ENCODE data around the gene KCNK3.

KCNK3 gene

GRCh38 chr2:26752656-26753055 is 60.1 kb downstream of the KCNK3 start:
- no peak overlapping the region for H3K4me2 ChIP-seq (ENCODE audit: low read length, poor library complexity, severe bottlenecking)
- H3K9ac ChIP-seq (ENCODE audit: low read length), result no peak overlapping the region
- H2BK120ac ChIP-seq (ENCODE audit: low read depth, low read length), result no peak overlapping the region
- H3K23ac ChIP-seq (ENCODE audit: low read length in 2 of 2), result no peak overlapping the region
- no peak overlapping the region for H3K18ac ChIP-seq (ENCODE audit: low read depth in 1 of 2, low read length in 2 of 2)
- no peak overlapping the region for H3K27ac ChIP-seq (ENCODE audit: low read length, poor library complexity, severe bottlenecking)
- DNase-seq, result no peak
- H3K27me3 ChIP-seq (ENCODE audit: control insufficient read depth in 1 of 2, insufficient read depth in 1 of 2, low read length in 2 of 2), result no peaks in the 10 kb centered on the region
- no peak overlapping the region for H4K8ac ChIP-seq (ENCODE audit: low read length)
- no peak overlapping the region for H3K4ac ChIP-seq (ENCODE audit: low read depth in 1 of 2, low read length in 2 of 2)
- H3K36me3 ChIP-seq (ENCODE audit: control insufficient read depth in 1 of 2, insufficient read depth in 2 of 2, low read depth in 1 of 2, low read length in 2 of 2), result no peaks in the 10 kb centered on the region
- H2AK5ac ChIP-seq (ENCODE audit: low read length, severe bottlenecking), result peak overlapping the region; percentile 70
- no peak overlapping the region for H2BK12ac ChIP-seq (ENCODE audit: low read length in 2 of 2)
- peaks cover 8% of the 10 kb centered on the region for H3K4me1 ChIP-seq (ENCODE audit: control insufficient read depth, insufficient read depth, low read depth, low read length)
- no peak overlapping the region for H2AFZ ChIP-seq (ENCODE audit: low read depth, low read length)
- H3K14ac ChIP-seq (ENCODE audit: low read length in 2 of 2), result no peak overlapping the region
- no peaks in the 10 kb centered on the region for H3K9me3 ChIP-seq (ENCODE audit: control insufficient read depth, low read length)
- 71% methylated on average over 2 of the region's 3 CpGs for WGBS
- no peak overlapping the region for H2BK5ac ChIP-seq (ENCODE audit: low read depth, low read length, poor library complexity, severe bottlenecking)
- H3K4me3 ChIP-seq (ENCODE audit: insufficient read depth in 1 of 2, low read depth in 1 of 2, low read length in 2 of 2), result no peak overlapping the region
- no peak overlapping the region for H4K91ac ChIP-seq (ENCODE audit: low read length)
- no peak overlapping the region for H2BK15ac ChIP-seq (ENCODE audit: low read depth, poor library complexity, severe bottlenecking)
- H3K79me1 ChIP-seq (replicated peaks; ENCODE audit: low read length, poor library complexity, severe bottlenecking), result no peaks in the 10 kb centered on the region

- peaks cover 15% of the 10 kb centered on the region for H3K4me1 ChIP-seq (ENCODE audit: control insufficient read depth, insufficient read depth, low read depth, low read length)
- H3K23ac ChIP-seq (ENCODE audit: low read length in 2 of 2), result no peak overlapping the region
These were observed 62.0 kb downstream of the KCNK3 start for GRCh38 chr2:26754539-26754938.

DNA sequence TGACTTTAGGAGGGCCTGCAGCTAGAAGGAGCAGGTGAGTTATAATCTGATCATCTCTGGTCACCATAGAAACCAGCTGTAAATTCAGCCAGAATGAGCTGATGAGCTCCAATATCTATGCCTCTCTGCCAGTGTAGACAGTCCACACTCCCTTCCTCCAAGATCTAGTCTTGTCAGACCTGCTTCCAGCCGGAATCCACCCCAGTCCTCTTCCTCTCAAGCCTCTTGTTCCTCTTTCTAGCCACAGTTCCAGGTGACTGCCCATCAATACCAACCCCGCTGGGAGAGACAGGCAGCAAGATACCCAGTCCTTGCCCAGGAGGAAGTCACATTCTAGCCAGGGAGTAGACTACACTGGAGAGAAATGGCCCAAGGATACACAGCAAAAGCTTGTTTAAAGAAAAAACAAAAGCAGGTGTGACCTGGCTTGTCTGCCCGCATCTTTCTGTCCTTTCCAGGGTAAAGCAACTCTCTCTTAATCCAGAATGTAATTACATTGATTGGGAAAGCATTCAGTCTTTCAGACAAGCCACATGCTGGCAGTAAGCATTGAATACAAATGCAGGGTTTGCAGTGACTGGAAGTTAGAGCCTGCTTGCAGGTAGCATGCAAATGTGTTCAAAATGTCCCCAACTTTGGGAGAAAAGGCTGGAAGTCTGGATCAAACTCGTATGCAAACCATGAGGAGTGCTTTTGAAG is 62.6 kb downstream of the KCNK3 start:
- no peak overlapping the region for H2BK120ac ChIP-seq (ENCODE audit: low read depth, low read length)

More at GRCh38 chr2:26754539-26754938, 62.0 kb downstream of the KCNK3 start:
- Histone ChIP-seq H2BK12ac (ENCODE audit: low read length in 2 of 2) (peak overlapping the region in 1 of 2 experiments; percentile 80), H2BK5ac (ENCODE audit: low read depth, low read length, poor library complexity, severe bottlenecking) (no peak overlapping the region), H3K79me1 (replicated peaks; ENCODE audit: low read length, poor library complexity, severe bottlenecking) (no peaks in the 10 kb centered on the region), H3K18ac (ENCODE audit: low read depth in 1 of 2, low read length in 2 of 2) (no peak overlapping the region), H2AFZ (ENCODE audit: low read depth, low read length) (no peak overlapping the region), H3K9me3 (ENCODE audit: control insufficient read depth, low read length) (no peaks in the 10 kb centered on the region), H3K4me2 (ENCODE audit: low read length, poor library complexity, severe bottlenecking) (no peak overlapping the region), H2AK5ac (ENCODE audit: low read length, severe bottlenecking) (no peak overlapping the region), H3K27me3 (ENCODE audit: control insufficient read depth in 1 of 2, insufficient read depth in 1 of 2, low read length in 2 of 2) (no peaks in the 10 kb centered on the region), H3K36me3 (ENCODE audit: control insufficient read depth in 1 of 2, insufficient read depth in 2 of 2, low read depth in 1 of 2, low read length in 2 of 2) (no peaks in the 10 kb centered on the region), H2BK120ac (ENCODE audit: low read depth, low read length) (no peak overlapping the region), H2BK15ac (ENCODE audit: low read depth, poor library complexity, severe bottlenecking) (no peak overlapping the region), H4K8ac (ENCODE audit: low read length) (no peak overlapping the region), H3K4ac (ENCODE audit: low read depth in 1 of 2, low read length in 2 of 2) (peak overlapping the region in 1 of 2 experiments; percentile 55), H4K91ac (ENCODE audit: low read length) (no peak overlapping the region), H3K4me3 (ENCODE audit: insufficient read depth in 1 of 2, low read depth in 1 of 2, low read length in 2 of 2) (no peak overlapping the region), H3K27ac (ENCODE audit: low read length, poor library complexity, severe bottlenecking) (no peak overlapping the region), H3K14ac (ENCODE audit: low read length in 2 of 2) (no peak overlapping the region), H3K9ac (ENCODE audit: low read length) (no peak overlapping the region)
- WGBS, result 100% methylated on average over 1 of the region's 4 CpGs
- no peak for DNase-seq

GRCh38 chr2:26756337-26756736 is 63.8 kb downstream of the KCNK3 start:
- H2BK5ac ChIP-seq (ENCODE audit: low read depth, low read length, poor library complexity, severe bottlenecking), result no peak overlapping the region
- peak overlapping the region; percentile 72 for H4K8ac ChIP-seq (ENCODE audit: low read length)
- H3K4me3 ChIP-seq (ENCODE audit: insufficient read depth in 1 of 2, low read depth in 1 of 2, low read length in 2 of 2), result no peak overlapping the region
- H3K27me3 ChIP-seq (ENCODE audit: control insufficient read depth in 1 of 2, insufficient read depth in 1 of 2, low read length in 2 of 2), result no peaks in the 10 kb centered on the region
- H3K27ac ChIP-seq (ENCODE audit: low read length, poor library complexity, severe bottlenecking), result no peak overlapping the region
- no peak overlapping the region for H2BK15ac ChIP-seq (ENCODE audit: low read depth, poor library complexity, severe bottlenecking)
- H3K4ac ChIP-seq (ENCODE audit: low read depth in 1 of 2, low read length in 2 of 2), result peak overlapping the region in 1 of 2 experiments; percentile 8
- H2BK12ac ChIP-seq (ENCODE audit: low read length in 2 of 2), result peak overlapping the region in 1 of 2 experiments; percentile 100
- H3K4me2 ChIP-seq (ENCODE audit: low read length, poor library complexity, severe bottlenecking), result no peak overlapping the region
- no peaks in the 10 kb centered on the region for H3K79me1 ChIP-seq (replicated peaks; ENCODE audit: low read length, poor library complexity, severe bottlenecking)
- H3K9me3 ChIP-seq (ENCODE audit: control insufficient read depth, low read length), result no peaks in the 10 kb centered on the region
- H3K36me3 ChIP-seq (ENCODE audit: control insufficient read depth in 1 of 2, insufficient read depth in 2 of 2, low read depth in 1 of 2, low read length in 2 of 2), result no peaks in the 10 kb centered on the region
- no peak overlapping the region for H4K91ac ChIP-seq (ENCODE audit: low read length)
- H2AFZ ChIP-seq (ENCODE audit: low read depth, low read length), result no peak overlapping the region
- peak overlapping the region; percentile 62 for H2AK5ac ChIP-seq (ENCODE audit: low read length, severe bottlenecking)
- 89% methylated on average over 4 of the region's 5 CpGs for WGBS
- no peak overlapping the region for H2BK120ac ChIP-seq (ENCODE audit: low read depth, low read length)
- peak overlapping the region; percentile 15 to 85 for H3K18ac ChIP-seq (ENCODE audit: low read depth in 1 of 2, low read length in 2 of 2)
- DNase-seq, result no peak
- H3K9ac ChIP-seq (ENCODE audit: low read length), result no peak overlapping the region
- peaks cover 15% of the 10 kb centered on the region for H3K4me1 ChIP-seq (ENCODE audit: control insufficient read depth, insufficient read depth, low read depth, low read length)
- no peak overlapping the region for H3K14ac ChIP-seq (ENCODE audit: low read length in 2 of 2)
- no peak overlapping the region for H3K23ac ChIP-seq (ENCODE audit: low read length in 2 of 2)

More for the DNA sequence above, 62.6 kb downstream of the KCNK3 start:
- no peak for DNase-seq
- Histone ChIP-seq H3K79me1 (replicated peaks; ENCODE audit: low read length, poor library complexity, severe bottlenecking) (no peaks in the 10 kb centered on the region), H3K18ac (ENCODE audit: low read depth in 1 of 2, low read length in 2 of 2) (no peak overlapping the region), H2AFZ (ENCODE audit: low read depth, low read length) (no peak overlapping the region), H2AK5ac (ENCODE audit: low read length, severe bottlenecking) (peak overlapping the region; percentile 14), H3K4me2 (ENCODE audit: low read length, poor library complexity, severe bottlenecking) (no peak overlapping the region), H3K27me3 (ENCODE audit: control insufficient read depth in 1 of 2, insufficient read depth in 1 of 2, low read length in 2 of 2) (no peaks in the 10 kb centered on the region), H3K27ac (ENCODE audit: low read length, poor library complexity, severe bottlenecking) (peak overlapping the region; percentile 13), H4K8ac (ENCODE audit: low read length) (no peak overlapping the region), H3K4me1 (ENCODE audit: control insufficient read depth, insufficient read depth, low read depth, low read length) (peaks cover 15% of the 10 kb centered on the region), H3K9ac (ENCODE audit: low read length) (no peak overlapping the region), H3K14ac (ENCODE audit: low read length in 2 of 2) (no peak overlapping the region), H4K91ac (ENCODE audit: low read length) (no peak overlapping the region), H2BK5ac (ENCODE audit: low read depth, low read length, poor library complexity, severe bottlenecking) (no peak overlapping the region), H2BK15ac (ENCODE audit: low read depth, poor library complexity, severe bottlenecking) (no peak overlapping the region), H2BK12ac (ENCODE audit: low read length in 2 of 2) (peak overlapping the region in 1 of 2 experiments; percentile 87), H3K36me3 (ENCODE audit: control insufficient read depth in 1 of 2, insufficient read depth in 2 of 2, low read depth in 1 of 2, low read length in 2 of 2) (no peaks in the 10 kb centered on the region), H3K4me3 (ENCODE audit: insufficient read depth in 1 of 2, low read depth in 1 of 2, low read length in 2 of 2) (no peak overlapping the region), H3K23ac (ENCODE audit: low read length in 2 of 2) (no peak overlapping the region), H3K9me3 (ENCODE audit: control insufficient read depth, low read length) (no peaks in the 10 kb centered on the region), H3K4ac (ENCODE audit: low read depth in 1 of 2, low read length in 2 of 2) (peak overlapping the region in 1 of 2 experiments; percentile 43)
- 83% methylated on average over 3 of the region's 4 CpGs for WGBS

All from mesenchymal stem cell (in vitro differentiated cells and primary cell).